ENCODE measurements around the gene PPP1R15A.

DNA sequence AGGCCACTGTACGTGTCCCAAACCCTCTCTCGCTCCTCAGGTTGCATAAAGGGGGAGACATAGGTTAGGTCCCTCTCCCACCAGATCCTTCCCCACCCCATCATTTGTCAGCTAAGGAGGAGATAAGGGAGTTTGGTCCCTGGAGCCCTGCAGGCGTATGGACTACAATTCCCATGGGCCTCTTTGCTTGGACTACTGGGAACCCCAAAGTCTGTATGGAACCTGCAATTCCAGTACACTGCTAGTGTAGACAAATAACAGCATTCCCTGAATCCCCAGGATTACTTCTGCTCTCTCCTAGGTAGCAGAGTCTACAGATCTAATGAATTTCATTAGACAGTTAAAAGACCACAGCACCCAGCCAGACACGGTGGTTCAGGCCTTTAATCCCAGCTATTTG, 19.9 kb upstream of the PPP1R15A start:
- TF ChIP-seq POLR2A (IDR thresholded peaks at IDR 0.05), result no peak
- TF ChIP-seq, protein P1, sequence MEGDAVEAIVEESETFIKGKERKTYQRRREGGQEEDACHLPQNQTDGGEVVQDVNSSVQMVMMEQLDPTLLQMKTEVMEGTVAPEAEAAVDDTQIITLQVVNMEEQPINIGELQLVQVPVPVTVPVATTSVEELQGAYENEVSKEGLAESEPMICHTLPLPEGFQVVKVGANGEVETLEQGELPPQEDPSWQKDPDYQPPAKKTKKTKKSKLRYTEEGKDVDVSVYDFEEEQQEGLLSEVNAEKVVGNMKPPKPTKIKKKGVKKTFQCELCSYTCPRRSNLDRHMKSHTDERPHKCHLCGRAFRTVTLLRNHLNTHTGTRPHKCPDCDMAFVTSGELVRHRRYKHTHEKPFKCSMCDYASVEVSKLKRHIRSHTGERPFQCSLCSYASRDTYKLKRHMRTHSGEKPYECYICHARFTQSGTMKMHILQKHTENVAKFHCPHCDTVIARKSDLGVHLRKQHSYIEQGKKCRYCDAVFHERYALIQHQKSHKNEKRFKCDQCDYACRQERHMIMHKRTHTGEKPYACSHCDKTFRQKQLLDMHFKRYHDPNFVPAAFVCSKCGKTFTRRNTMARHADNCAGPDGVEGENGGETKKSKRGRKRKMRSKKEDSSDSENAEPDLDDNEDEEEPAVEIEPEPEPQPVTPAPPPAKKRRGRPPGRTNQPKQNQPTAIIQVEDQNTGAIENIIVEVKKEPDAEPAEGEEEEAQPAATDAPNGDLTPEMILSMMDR (IDR thresholded peaks at IDR 0.05 in 8 of 11, conservative IDR thresholded peaks at IDR 0.05 in 3 of 11), result no peak
- no peak for TF ChIP-seq POLR2AphosphoS5 (IDR thresholded peaks at IDR 0.05)
